ENCODE measurements around the gene CDH7. TPM values are rescaled to one million over a fixed set of nuclear protein-coding genes. Genes with fewer than 3 reads are reported as not detected.

CDH7 gene
- total and polyA plus RNA-seq, 8 donors = 0.34 to 1.8 (median 1.5) TPM; not detected in 1

- DNase-seq (no peak), ATAC-seq (no peak)
- intact Hi-C loops (cut with DNase I) = no loop called here
- H3K27me3 ChIP-seq = no peaks in the 10 kb centered on the region
- no peaks in the 10 kb centered on the region for H3K9me3 ChIP-seq
- TF ChIP-seq CTCF (IDR thresholded peaks at IDR 0.05) = no peak
- H3K4me3 ChIP-seq = no peak overlapping the region
- H3K4me1 ChIP-seq = no peaks in the 10 kb centered on the region
- no peaks in the 10 kb centered on the region for H3K36me3 ChIP-seq
- H3K27ac ChIP-seq = no peak overlapping the region
These were observed 60.5 kb downstream of the CDH7 start for GRCh38 chr18:65811307-65811706.

- intact Hi-C loops (cut with DNase I) = no loop called here
- Histone ChIP-seq H3K4me3 (no peak overlapping the region), H3K36me3 (no peaks in the 10 kb centered on the region), H3K4me1 (no peaks in the 10 kb centered on the region), H3K27me3 (no peaks in the 10 kb centered on the region), H3K27ac (no peak overlapping the region), H3K9me3 (no peaks in the 10 kb centered on the region)
- DNase-seq (no peak), ATAC-seq (no peak)
- TF ChIP-seq CTCF (IDR thresholded peaks at IDR 0.05) = no peak
These were observed 64.7 kb downstream of the CDH7 start for GRCh38 chr18:65815506-65815905.

GRCh38 chr18:65817178-65817577 is 66.4 kb downstream of the CDH7 start:
- no peak for ATAC-seq
- Histone ChIP-seq H3K4me1 (no peaks in the 10 kb centered on the region), H3K27me3 (no peaks in the 10 kb centered on the region), H3K27ac (no peak overlapping the region), H3K36me3 (no peaks in the 10 kb centered on the region), H3K4me3 (no peak overlapping the region), H3K9me3 (no peaks in the 10 kb centered on the region)
- no peak for DNase-seq
- TF ChIP-seq CTCF (IDR thresholded peaks at IDR 0.05) = no peak
- intact Hi-C loops (cut with DNase I) = no loop called here

GRCh38 chr18:65821911-65822310 is 71.1 kb downstream of the CDH7 start:
- DNase-seq = no peak
- intact Hi-C loops (cut with DNase I) = no loop called here
- Histone ChIP-seq H3K36me3 (no peaks in the 10 kb centered on the region), H3K27ac (no peak overlapping the region), H3K4me1 (no peaks in the 10 kb centered on the region), H3K9me3 (no peaks in the 10 kb centered on the region), H3K27me3 (no peaks in the 10 kb centered on the region), H3K4me3 (no peak overlapping the region)
- no peak for ATAC-seq
- no peak for TF ChIP-seq CTCF (IDR thresholded peaks at IDR 0.05)

GRCh38 chr18:65822826-65823225 is 72.0 kb downstream of the CDH7 start:
- intact Hi-C loops (cut with DNase I) = no loop called here
- no peaks in the 10 kb centered on the region for H3K27me3 ChIP-seq
- DNase-seq (no peak), ATAC-seq (no peak)
- H3K4me3 ChIP-seq = no peak overlapping the region
- H3K4me1 ChIP-seq = no peaks in the 10 kb centered on the region
- no peak for TF ChIP-seq CTCF (IDR thresholded peaks at IDR 0.05)
- H3K36me3 ChIP-seq = no peaks in the 10 kb centered on the region
- no peaks in the 10 kb centered on the region for H3K9me3 ChIP-seq
- H3K27ac ChIP-seq = no peak overlapping the region

Measured in left lung (tissue), 10 donors.